GM12891 (cell line): Measurements from ENCODE around the gene DLGAP5.
A peak's percentile ranks its signal among the peaks of the same experiment; 100 is the strongest.

ENCODE experiments used
- DNase-seq: peaks from one replicate; pipeline ENCODE4 v3.0.0; 2011; ENCODE audit warnings: low spot score; ENCODE audit not compliant: insufficient read length
- FAIRE-seq: peaks from 2 replicates; lab custom pipeline; 2011; peaks lifted over from hg19 to GRCh38; lab: Jason Lieb, UNC
- PAX5 ChIP-seq: IDR thresholded peaks from 2 replicates; pipeline ENCODE4 v1.6.1; 2011; ENCODE audit warnings: low read length, moderate library complexity, mild to moderate bottlenecking; ENCODE audit not compliant: insufficient read depth, severe bottlenecking
- POLR2A ChIP-seq: IDR thresholded peaks from 2 replicates; pipeline ENCODE4 v1.6.1; 2011; ENCODE audit warnings: low read depth, low read length, control low read depth
- POLR2AphosphoS5 ChIP-seq: IDR thresholded peaks from 2 replicates; pipeline ENCODE4 v1.6.1; 2011; ENCODE audit warnings: low read depth, low read length, control low read depth
- POU2F2 ChIP-seq: IDR thresholded peaks from 2 replicates; pipeline ENCODE4 v1.6.1; 2011; ENCODE audit warnings: low read depth, mild to moderate bottlenecking, control low read depth, low read length, moderate library complexity
- SPI1 ChIP-seq: IDR thresholded peaks from 2 replicates; pipeline ENCODE4 v1.6.1; 2011; ENCODE audit warnings: low read depth, low read length, control low read depth
- TAF1 ChIP-seq: IDR thresholded peaks from 2 replicates; pipeline ENCODE4 v1.6.1; 2011; ENCODE audit warnings: low read depth, low read length, control low read depth

DLGAP5 gene

GRCh38 chr14:55103005-55103640, 88.3 kb downstream of the DLGAP5 start:
- FAIRE-seq = peak; percentile 76

GRCh38 chr14:55102141-55102621, 89.2 kb downstream of the DLGAP5 start:
- DNase-seq = no peak
- peak; percentile 97 for FAIRE-seq

More at GRCh38 chr14:55103005-55103640, 88.3 kb downstream of the DLGAP5 start:
- TF ChIP-seq PAX5 = no peak
- no peak for TF ChIP-seq TAF1
- TF ChIP-seq SPI1 = no peak
- no peak for TF ChIP-seq POLR2A
- TF ChIP-seq POLR2AphosphoS5 = no peak
- no peak for TF ChIP-seq POU2F2
- no peak for DNase-seq

GRCh38 chr14:55101698-55102097, 89.7 kb downstream of the DLGAP5 start:
- no peak for FAIRE-seq

More at GRCh38 chr14:55102141-55102621, 89.2 kb downstream of the DLGAP5 start:
- TF ChIP-seq PAX5 (no peak), POLR2AphosphoS5 (no peak), POU2F2 (peak; percentile 100), TAF1 (no peak), POLR2A (no peak), SPI1 (peak; percentile 92)

GRCh38 chr14:55099756-55100155, 91.6 kb downstream of the DLGAP5 start:
- DNase-seq (no peak), FAIRE-seq (no peak)
- TF ChIP-seq TAF1 = no peak
- TF ChIP-seq POLR2AphosphoS5 = no peak
- no peak for TF ChIP-seq POLR2A
- TF ChIP-seq SPI1 = no peak
- TF ChIP-seq POU2F2 = no peak
- TF ChIP-seq PAX5 = no peak

More at GRCh38 chr14:55101698-55102097, 89.7 kb downstream of the DLGAP5 start:
- TF ChIP-seq POLR2A = no peak
- TF ChIP-seq POU2F2 = no peak
- no peak for TF ChIP-seq TAF1
- no peak for TF ChIP-seq PAX5
- TF ChIP-seq POLR2AphosphoS5 = no peak
- TF ChIP-seq SPI1 = no peak
- no peak for DNase-seq

- FAIRE-seq (no peak), DNase-seq (no peak)
- TF ChIP-seq SPI1 = no peak; the same call in 1 of the 2 replicates
- no peak for TF ChIP-seq POLR2AphosphoS5
- no peak for TF ChIP-seq TAF1
Observed at GRCh38 chr14:55098561-55098898, 92.9 kb downstream of the DLGAP5 start.
